K562 (cell line): ENCODE results near the gene ERRFI1. TPM values are rescaled to one million over a fixed set of nuclear protein-coding genes. Genes with fewer than 3 reads are reported as not detected.

Source experiments
- HCFC1 ChIP-seq: IDR thresholded peaks from 2 replicates; pipeline ENCODE4 v1.6.1; 2012; ENCODE audit warnings: low read depth, low read length, improper control_type of control experiment
- KDM1A ChIP-seq, 2 experiments: fragments of 450-650 bp; IDR thresholded peaks; 2 replicates each; pipeline ENCODE4 v1.6.1; 2016; ENCODE audit warnings: mild to moderate bottlenecking in 2 of 2
- MAFF ChIP-seq: IDR thresholded peaks from 2 replicates; pipeline ENCODE4 v1.6.1; 2012; ENCODE audit warnings: low read length, improper control_type of control experiment
- NFRKB ChIP-seq: fragments of 450-650 bp; IDR thresholded peaks from 2 replicates; pipeline ENCODE4 v1.6.1; 2016; ENCODE audit warnings: low read depth
- NR3C1 ChIP-seq: sonication (generic); formaldehyde crosslinking; IDR thresholded peaks from 2 replicates; pipeline ENCODE4 v1.8.1; 2022; ENCODE audit warnings: missing genetic modification reagents
- PRMT5 ChIP-seq: sonication (generic); formaldehyde crosslinking; IDR thresholded peaks from 2 replicates; pipeline ENCODE4 v1.5.0; 2020; ENCODE audit warnings: missing genetic modification reagents
- RBM25 ChIP-seq: fragments of 200-400 bp; formaldehyde crosslinking; IDR thresholded peaks from 2 replicates; pipeline ENCODE4 v1.6.1; 2018; ENCODE audit warnings: low read length, low read depth, moderate library complexity; ENCODE audit not compliant: severe bottlenecking
- SREBF2 ChIP-seq: sonication (generic); formaldehyde crosslinking; IDR thresholded peaks from 2 replicates; pipeline ENCODE4 v1.4.0; 2020; ENCODE audit warnings: mild to moderate bottlenecking, missing genetic modification reagents
- ZBTB17 ChIP-seq: fragments of 450-650 bp; formaldehyde crosslinking; IDR thresholded peaks from 2 replicates; pipeline ENCODE4 v1.4.0; 2020; ENCODE audit warnings: mild to moderate bottlenecking
- ZC3H4 ChIP-seq: sonication (generic); formaldehyde crosslinking; IDR thresholded peaks from 2 replicates; pipeline ENCODE4 v1.9.0; 2021; ENCODE audit warnings: missing genetic modification reagents, borderline replicate concordance
- ZNF239 ChIP-seq: fragments of 250-450 bp; sonication (Bioruptor Pico); IDR thresholded peaks from 2 replicates; pipeline ENCODE4 v1.4.0; 2020; ENCODE audit warnings: mild to moderate bottlenecking
- ZNF507 ChIP-seq: conservative IDR thresholded peaks from 2 replicates; pipeline ENCODE4 v1.6.1; 2017; ENCODE audit warnings: missing genetic modification characterization, missing compliant biosample characterization
- ZNF778 ChIP-seq: fragments of 450-650 bp; formaldehyde crosslinking; IDR thresholded peaks from 2 replicates; pipeline ENCODE4 v1.4.0; 2020; ENCODE audit warnings: mild to moderate bottlenecking, moderate library complexity
- polyA plus RNA-seq, 8 experiments: library from polyadenylated mRNA; depleted of rRNA in 4 of 8; stranded (reverse) in 5 of 8; unstranded in 3 of 8; fragments of >200 nt; fragmentation: Nextera tagmentation in 2 of 8; fragmentation: Illumina TruSeq in 1 of 8; extraction: Ambion mirVana in 2 of 8; extraction: Trizol in 1 of 8; gene quantifications; 2 replicates each; pipeline versions ENCODE4 v1.2.1 to v1.2.3, GENCODE V29; 2011 to 2014; ENCODE audit warnings: inconsistent platforms in 1 of 8, missing spikeins in 1 of 8
- total RNA-seq, 7 experiments: library from RNA; depleted of rRNA in 6 of 7; stranded (reverse); fragments of >200 nt in 6 of 7; fragmentation: Illumina TruSeq in 2 of 7; extraction: Trizol in 2 of 7; gene quantifications; 2 replicates each; pipeline versions ENCODE4 v1.2.1 to v1.2.3, GENCODE V29; 2011 to 2021; ENCODE audit warnings: low replicate concordance in 1 of 7
- TF ChIP-seq, protein P1 (sequence below): sonication (generic); formaldehyde crosslinking; IDR thresholded peaks from 2 replicates; pipeline ENCODE4 v1.5.0; 2020; ENCODE audit warnings: missing genetic modification reagents
- TF ChIP-seq, protein P2 (sequence below): fragments of 250-450 bp; sonication (Bioruptor Pico); IDR thresholded peaks from 2 replicates; pipeline ENCODE4 v1.5.0; 2022; ENCODE audit warnings: mild to moderate bottlenecking
- TF ChIP-seq, protein P3 (sequence below): fragments of 250-450 bp; sonication (Bioruptor Pico); IDR thresholded peaks from 2 replicates; pipeline ENCODE4 v1.9.0; 2021; ENCODE audit warnings: mild to moderate bottlenecking, inconsistent platforms
- TF ChIP-seq, protein P4 (sequence below): fragments of 450-650 bp; formaldehyde crosslinking; conservative IDR thresholded peaks from 2 replicates; pipeline ENCODE4 v1.4.0; 2022; ENCODE audit warnings: mild to moderate bottlenecking, missing genetic modification characterization
- TF ChIP-seq, protein P5 (sequence below): sonication (generic); formaldehyde crosslinking; IDR thresholded peaks from 2 replicates; pipeline ENCODE4 v1.8.0; 2022; ENCODE audit warnings: missing genetic modification reagents, mild to moderate bottlenecking, borderline replicate concordance

The ERRFI1 gene
- total and polyA plus RNA-seq, 9 of the 15 experiments (the other 6 are each of a cell fraction or from before 2014, with no cell fraction given): 0.67 to 4.4 (median 1.1) TPM

DNA sequence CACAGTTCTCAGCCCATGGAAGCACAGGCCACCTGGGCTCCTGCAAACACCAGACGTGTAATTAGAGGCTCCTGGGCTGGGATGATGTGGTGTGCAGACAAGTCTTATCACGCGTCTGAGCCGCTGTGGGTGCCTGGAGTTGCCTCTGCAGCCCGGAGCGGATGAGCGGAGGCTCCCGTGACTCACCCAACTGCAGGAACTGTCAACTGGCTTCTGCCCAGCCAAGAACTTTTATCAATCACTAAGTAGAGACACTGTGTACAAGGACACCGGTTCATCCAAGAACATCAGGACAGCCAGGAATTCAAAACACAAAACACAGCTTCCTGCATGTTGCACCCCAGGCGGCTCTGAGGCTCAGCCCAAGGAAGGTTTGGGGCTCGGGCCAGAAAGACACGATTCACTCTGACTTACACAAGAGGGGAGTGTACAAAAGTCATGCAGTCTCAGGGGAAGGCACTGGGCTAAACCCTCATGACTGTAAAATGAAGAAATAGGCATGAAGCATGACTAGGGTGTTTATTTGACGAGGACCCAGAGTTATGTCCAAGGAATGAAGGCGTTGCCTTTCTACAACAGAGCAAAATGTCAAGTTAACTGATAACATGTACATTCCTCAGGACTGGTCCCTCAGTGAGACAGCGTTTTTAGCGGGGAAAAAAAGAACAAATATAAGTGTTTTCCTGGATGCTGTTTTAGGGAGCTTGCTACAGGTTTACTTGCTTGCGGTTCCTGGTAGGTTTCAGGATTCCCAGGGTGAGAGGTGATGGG lies 21.1 kb downstream of the ERRFI1 start (continued):
- TF ChIP-seq, protein P1, sequence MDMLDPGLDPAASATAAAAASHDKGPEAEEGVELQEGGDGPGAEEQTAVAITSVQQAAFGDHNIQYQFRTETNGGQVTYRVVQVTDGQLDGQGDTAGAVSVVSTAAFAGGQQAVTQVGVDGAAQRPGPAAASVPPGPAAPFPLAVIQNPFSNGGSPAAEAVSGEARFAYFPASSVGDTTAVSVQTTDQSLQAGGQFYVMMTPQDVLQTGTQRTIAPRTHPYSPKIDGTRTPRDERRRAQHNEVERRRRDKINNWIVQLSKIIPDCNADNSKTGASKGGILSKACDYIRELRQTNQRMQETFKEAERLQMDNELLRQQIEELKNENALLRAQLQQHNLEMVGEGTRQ (CRISPR knock-in tag): 0 out of 2 replicates have a peak, but pooled peaks have one; percentile 23
- no peak for TF ChIP-seq ZC3H4 (CRISPR knock-in tag)
- peak; percentile 8; the same call in 1 of the 2 replicates for TF ChIP-seq HCFC1
- TF ChIP-seq, protein P2, sequence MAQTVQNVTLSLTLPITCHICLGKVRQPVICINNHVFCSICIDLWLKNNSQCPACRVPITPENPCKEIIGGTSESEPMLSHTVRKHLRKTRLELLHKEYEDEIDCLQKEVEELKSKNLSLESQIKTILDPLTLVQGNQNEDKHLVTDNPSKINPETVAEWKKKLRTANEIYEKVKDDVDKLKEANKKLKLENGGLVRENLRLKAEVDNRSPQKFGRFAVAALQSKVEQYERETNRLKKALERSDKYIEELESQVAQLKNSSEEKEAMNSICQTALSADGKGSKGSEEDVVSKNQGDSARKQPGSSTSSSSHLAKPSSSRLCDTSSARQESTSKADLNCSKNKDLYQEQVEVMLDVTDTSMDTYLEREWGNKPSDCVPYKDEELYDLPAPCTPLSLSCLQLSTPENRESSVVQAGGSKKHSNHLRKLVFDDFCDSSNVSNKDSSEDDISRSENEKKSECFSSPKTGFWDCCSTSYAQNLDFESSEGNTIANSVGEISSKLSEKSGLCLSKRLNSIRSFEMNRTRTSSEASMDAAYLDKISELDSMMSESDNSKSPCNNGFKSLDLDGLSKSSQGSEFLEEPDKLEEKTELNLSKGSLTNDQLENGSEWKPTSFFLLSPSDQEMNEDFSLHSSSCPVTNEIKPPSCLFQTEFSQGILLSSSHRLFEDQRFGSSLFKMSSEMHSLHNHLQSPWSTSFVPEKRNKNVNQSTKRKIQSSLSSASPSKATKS: no peak
- TF ChIP-seq KDM1A (IDR thresholded peaks at IDR 0.05): peak; percentile 76 to 77
- no peak for TF ChIP-seq SREBF2 (CRISPR knock-in tag)
- no peak for TF ChIP-seq ZNF507 (tag)
- TF ChIP-seq, protein P3, sequence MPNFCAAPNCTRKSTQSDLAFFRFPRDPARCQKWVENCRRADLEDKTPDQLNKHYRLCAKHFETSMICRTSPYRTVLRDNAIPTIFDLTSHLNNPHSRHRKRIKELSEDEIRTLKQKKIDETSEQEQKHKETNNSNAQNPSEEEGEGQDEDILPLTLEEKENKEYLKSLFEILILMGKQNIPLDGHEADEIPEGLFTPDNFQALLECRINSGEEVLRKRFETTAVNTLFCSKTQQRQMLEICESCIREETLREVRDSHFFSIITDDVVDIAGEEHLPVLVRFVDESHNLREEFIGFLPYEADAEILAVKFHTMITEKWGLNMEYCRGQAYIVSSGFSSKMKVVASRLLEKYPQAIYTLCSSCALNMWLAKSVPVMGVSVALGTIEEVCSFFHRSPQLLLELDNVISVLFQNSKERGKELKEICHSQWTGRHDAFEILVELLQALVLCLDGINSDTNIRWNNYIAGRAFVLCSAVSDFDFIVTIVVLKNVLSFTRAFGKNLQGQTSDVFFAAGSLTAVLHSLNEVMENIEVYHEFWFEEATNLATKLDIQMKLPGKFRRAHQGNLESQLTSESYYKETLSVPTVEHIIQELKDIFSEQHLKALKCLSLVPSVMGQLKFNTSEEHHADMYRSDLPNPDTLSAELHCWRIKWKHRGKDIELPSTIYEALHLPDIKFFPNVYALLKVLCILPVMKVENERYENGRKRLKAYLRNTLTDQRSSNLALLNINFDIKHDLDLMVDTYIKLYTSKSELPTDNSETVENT (CRISPR knock-in tag): no peak
- TF ChIP-seq PRMT5: no peak
- TF ChIP-seq, protein P4, sequence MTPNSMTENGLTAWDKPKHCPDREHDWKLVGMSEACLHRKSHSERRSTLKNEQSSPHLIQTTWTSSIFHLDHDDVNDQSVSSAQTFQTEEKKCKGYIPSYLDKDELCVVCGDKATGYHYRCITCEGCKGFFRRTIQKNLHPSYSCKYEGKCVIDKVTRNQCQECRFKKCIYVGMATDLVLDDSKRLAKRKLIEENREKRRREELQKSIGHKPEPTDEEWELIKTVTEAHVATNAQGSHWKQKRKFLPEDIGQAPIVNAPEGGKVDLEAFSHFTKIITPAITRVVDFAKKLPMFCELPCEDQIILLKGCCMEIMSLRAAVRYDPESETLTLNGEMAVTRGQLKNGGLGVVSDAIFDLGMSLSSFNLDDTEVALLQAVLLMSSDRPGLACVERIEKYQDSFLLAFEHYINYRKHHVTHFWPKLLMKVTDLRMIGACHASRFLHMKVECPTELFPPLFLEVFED: no peak
- TF ChIP-seq NFRKB: no peak
- no peak for TF ChIP-seq RBM25
- no peak for TF ChIP-seq ZNF778
- peak; percentile 21; the same call in 1 of the 2 replicates for TF ChIP-seq ZBTB17 (CRISPR knock-in tag)
- TF ChIP-seq, protein P5, sequence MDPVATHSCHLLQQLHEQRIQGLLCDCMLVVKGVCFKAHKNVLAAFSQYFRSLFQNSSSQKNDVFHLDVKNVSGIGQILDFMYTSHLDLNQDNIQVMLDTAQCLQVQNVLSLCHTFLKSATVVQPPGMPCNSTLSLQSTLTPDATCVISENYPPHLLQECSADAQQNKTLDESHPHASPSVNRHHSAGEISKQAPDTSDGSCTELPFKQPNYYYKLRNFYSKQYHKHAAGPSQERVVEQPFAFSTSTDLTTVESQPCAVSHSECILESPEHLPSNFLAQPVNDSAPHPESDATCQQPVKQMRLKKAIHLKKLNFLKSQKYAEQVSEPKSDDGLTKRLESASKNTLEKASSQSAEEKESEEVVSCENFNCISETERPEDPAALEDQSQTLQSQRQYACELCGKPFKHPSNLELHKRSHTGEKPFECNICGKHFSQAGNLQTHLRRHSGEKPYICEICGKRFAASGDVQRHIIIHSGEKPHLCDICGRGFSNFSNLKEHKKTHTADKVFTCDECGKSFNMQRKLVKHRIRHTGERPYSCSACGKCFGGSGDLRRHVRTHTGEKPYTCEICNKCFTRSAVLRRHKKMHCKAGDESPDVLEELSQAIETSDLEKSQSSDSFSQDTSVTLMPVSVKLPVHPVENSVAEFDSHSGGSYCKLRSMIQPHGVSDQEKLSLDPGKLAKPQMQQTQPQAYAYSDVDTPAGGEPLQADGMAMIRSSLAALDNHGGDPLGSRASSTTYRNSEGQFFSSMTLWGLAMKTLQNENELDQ (CRISPR knock-in tag): no peak
- TF ChIP-seq MAFF: peak; percentile 45; the same call in 1 of the 2 replicates
- TF ChIP-seq NR3C1 (CRISPR knock-in tag): no peak
- no peak for TF ChIP-seq ZNF239 (CRISPR knock-in tag)
